HTR-8/SVneo (cell line): ENCODE data around the gene UPB1.

Experiments used
- DNase-seq: peaks from one replicate; pipeline ENCODE4 v3.0.0; 2011; ENCODE audit warnings: low spot score, mixed read lengths; ENCODE audit not compliant: insufficient read length
- FAIRE-seq: peaks from 2 replicates; lab custom pipeline; 2011; peaks lifted over from hg19 to GRCh38; lab: Jason Lieb, UNC

Gene UPB1

GRCh38 chr22:24494528-24495364, at the start of gene UPB1:
TSS of gene UPB1 (plus strand) at chr22:24495332. CDS start at chr22:24495404, 72 bp downstream.
- no peak for DNase-seq
- no peak for FAIRE-seq

GRCh38 chr22:24445481-24446259, 49.5 kb upstream of the UPB1 start:
- no peak for FAIRE-seq
- no peak for DNase-seq

GRCh38 chr22:24446260-24446611, 48.9 kb upstream of the UPB1 start:
- no peak for FAIRE-seq

GRCh38 chr22:24450610-24451009, 44.5 kb upstream of the UPB1 start:
- no peak for DNase-seq
- FAIRE-seq: no peak

More at GRCh38 chr22:24446260-24446611, 48.9 kb upstream of the UPB1 start:
- no peak for DNase-seq

GRCh38 chr22:24451162-24451561, 44.0 kb upstream of the UPB1 start:
- FAIRE-seq (no peak), DNase-seq (no peak)

GRCh38 chr22:24453853-24454252, 41.3 kb upstream of the UPB1 start:
- FAIRE-seq (no peak), DNase-seq (no peak)

GRCh38 chr22:24455039-24455438, 40.1 kb upstream of the UPB1 start:
- no peak for FAIRE-seq
- no peak for DNase-seq

GRCh38 chr22:24455751-24456426, 39.2 kb upstream of the UPB1 start:
- FAIRE-seq: no peak
- DNase-seq: no peak

- DNase-seq: no peak
- FAIRE-seq: no peak
Observed at GRCh38 chr22:24457894-24458420, 37.2 kb upstream of the UPB1 start.

GRCh38 chr22:24459911-24460310, 35.2 kb upstream of the UPB1 start:
- DNase-seq: no peak

GRCh38 chr22:24460418-24461089, 34.6 kb upstream of the UPB1 start:
- DNase-seq (no peak), FAIRE-seq (no peak)

More at GRCh38 chr22:24459911-24460310, 35.2 kb upstream of the UPB1 start:
- no peak for FAIRE-seq

- DNase-seq (no peak), FAIRE-seq (no peak)
Observed at GRCh38 chr22:24463071-24463760, 31.9 kb upstream of the UPB1 start.

GRCh38 chr22:24465566-24465965, 29.6 kb upstream of the UPB1 start:
- no peak for DNase-seq
- FAIRE-seq: no peak

- FAIRE-seq (no peak), DNase-seq (no peak)
Observed at GRCh38 chr22:24465975-24466374, 29.2 kb upstream of the UPB1 start.

- DNase-seq (peak; percentile 25), FAIRE-seq (no peak)
Observed at GRCh38 chr22:24466716-24467328, 28.3 kb upstream of the UPB1 start.

- DNase-seq: no peak
- no peak for FAIRE-seq
Observed at GRCh38 chr22:24467340-24467739, 27.8 kb upstream of the UPB1 start.

GRCh38 chr22:24471570-24471969, 23.6 kb upstream of the UPB1 start:
- DNase-seq (no peak), FAIRE-seq (no peak)

GRCh38 chr22:24473284-24473683, 21.8 kb upstream of the UPB1 start:
- DNase-seq (no peak), FAIRE-seq (no peak)

GRCh38 chr22:24474221-24474620, 20.9 kb upstream of the UPB1 start:
- DNase-seq: peak; percentile 65
- FAIRE-seq: no peak
